Mesenchymal stem cell (in vitro differentiated cells and primary cell): Measurements from ENCODE around the gene SLC5A8.

Experiments
- DNase-seq: peaks from one replicate; pipeline ENCODE4 v3.0.0-alpha.2; 2013
- H2AFZ ChIP-seq: one replicate; pipeline ENCODE4 v1.6.1; 2013; ENCODE audit warnings: low read depth, mild to moderate bottlenecking, control low read depth, inconsistent platforms, low read length, moderate library complexity
- H2AK5ac ChIP-seq: 2 replicates; pipeline ENCODE4 v1.6.1; 2013; ENCODE audit warnings: low read length, moderate library complexity, mild to moderate bottlenecking, inconsistent platforms; ENCODE audit not compliant: severe bottlenecking
- H2BK120ac ChIP-seq: one replicate; pipeline ENCODE4 v1.6.1; 2013; ENCODE audit warnings: low read depth, mild to moderate bottlenecking, inconsistent platforms, low read length, moderate library complexity
- H2BK12ac ChIP-seq, 2 experiments: one replicate each; pipeline ENCODE4 v1.6.1; 2013; ENCODE audit warnings: inconsistent platforms in 2 of 2, low read length in 2 of 2, mild to moderate bottlenecking in 2 of 2, moderate library complexity in 2 of 2, control low read depth in 1 of 2
- H2BK15ac ChIP-seq: one replicate; pipeline ENCODE4 v1.6.1; 2013; ENCODE audit warnings: mild to moderate bottlenecking, low read depth, inconsistent platforms; ENCODE audit not compliant: poor library complexity, severe bottlenecking
- H2BK5ac ChIP-seq: 2 replicates; pipeline ENCODE4 v1.6.1; 2013; ENCODE audit warnings: low read depth, mild to moderate bottlenecking, low read length, control low read depth, inconsistent platforms; ENCODE audit not compliant: poor library complexity, severe bottlenecking
- H3K14ac ChIP-seq, 2 experiments: one replicate each; pipeline ENCODE4 v1.6.1; 2013; ENCODE audit warnings: inconsistent platforms in 2 of 2, low read length in 2 of 2, control low read depth in 1 of 2, mild to moderate bottlenecking in 1 of 2, moderate library complexity in 1 of 2
- H3K18ac ChIP-seq, 2 experiments: one replicate each; pipeline ENCODE4 v1.6.1; 2013; ENCODE audit warnings: inconsistent platforms in 2 of 2, low read length in 2 of 2, control low read depth in 1 of 2, low read depth in 1 of 2, mild to moderate bottlenecking in 1 of 2
- H3K23ac ChIP-seq, 2 experiments: one replicate each; pipeline ENCODE4 v1.6.1; 2013; ENCODE audit warnings: inconsistent platforms in 2 of 2, low read length in 2 of 2, mild to moderate bottlenecking in 2 of 2, moderate library complexity in 2 of 2, control low read depth in 1 of 2
- H3K27ac ChIP-seq: 2 replicates; pipeline ENCODE4 v1.5.1; 2013; ENCODE audit warnings: mild to moderate bottlenecking, moderate library complexity, low read length, control low read depth, inconsistent platforms; ENCODE audit not compliant: poor library complexity, severe bottlenecking
- H3K27me3 ChIP-seq, 2 experiments: 2 replicates each; pipeline versions ENCODE4 v1.6.1 to v1.7.0; 2013; ENCODE audit warnings: low read length in 2 of 2, mild to moderate bottlenecking in 2 of 2, moderate library complexity in 2 of 2, control low read depth in 1 of 2, inconsistent platforms in 1 of 2; ENCODE audit not compliant: control insufficient read depth in 1 of 2, insufficient read depth in 1 of 2
- H3K36me3 ChIP-seq, 2 experiments: 2 replicates each; pipeline versions ENCODE4 v1.6.1 to v1.7.0; 2013; ENCODE audit warnings: low read length in 2 of 2, control low read depth in 1 of 2, inconsistent platforms in 1 of 2, low read depth in 1 of 2, mild to moderate bottlenecking in 1 of 2; ENCODE audit not compliant: insufficient read depth in 2 of 2, control insufficient read depth in 1 of 2
- H3K4ac ChIP-seq, 2 experiments: one replicate each; pipeline ENCODE4 v1.6.1; 2013; ENCODE audit warnings: inconsistent platforms in 2 of 2, low read length in 2 of 2, mild to moderate bottlenecking in 2 of 2, moderate library complexity in 2 of 2, control low read depth in 1 of 2, low read depth in 1 of 2
- H3K4me1 ChIP-seq: 2 replicates; pipeline ENCODE4 v1.6.1; 2013; ENCODE audit warnings: low read depth, low read length, control low read depth; ENCODE audit not compliant: control insufficient read depth, insufficient read depth
- H3K4me2 ChIP-seq: 2 replicates; pipeline ENCODE4 v1.6.1; 2013; ENCODE audit warnings: low read length, mild to moderate bottlenecking, inconsistent platforms; ENCODE audit not compliant: poor library complexity, severe bottlenecking
- H3K4me3 ChIP-seq, 2 experiments: 2 replicates each; pipeline versions ENCODE4 v1.5.1 to v1.7.0; 2013; ENCODE audit warnings: low read length in 2 of 2, mild to moderate bottlenecking in 2 of 2, control low read depth in 1 of 2, low read depth in 1 of 2; ENCODE audit not compliant: insufficient read depth in 1 of 2
- H3K79me1 ChIP-seq: replicated peaks from 2 replicates; pipeline ENCODE4 v1.6.1; 2013; ENCODE audit warnings: mild to moderate bottlenecking, control low read depth, low read length, inconsistent platforms; ENCODE audit not compliant: poor library complexity, severe bottlenecking
- H3K9ac ChIP-seq: 2 replicates; pipeline ENCODE4 v1.7.0; 2013; ENCODE audit warnings: mild to moderate bottlenecking, low read length, moderate library complexity
- H3K9me3 ChIP-seq: 2 replicates; pipeline ENCODE4 v1.7.0; 2013; ENCODE audit warnings: mild to moderate bottlenecking, low read length; ENCODE audit not compliant: control insufficient read depth
- H4K8ac ChIP-seq: one replicate; pipeline ENCODE4 v1.6.1; 2013; ENCODE audit warnings: inconsistent platforms, mild to moderate bottlenecking, low read length, moderate library complexity
- H4K91ac ChIP-seq: one replicate; pipeline ENCODE4 v1.6.1; 2013; ENCODE audit warnings: mild to moderate bottlenecking, low read length, inconsistent platforms
- WGBS: methylation state at CpG from one replicate; pipeline ENCODE4 v1.1.7; 2013; ENCODE audit warnings: mixed read lengths; 5-methylcytosine and 5-hydroxymethylcytosine counted together

SLC5A8 gene

DNA sequence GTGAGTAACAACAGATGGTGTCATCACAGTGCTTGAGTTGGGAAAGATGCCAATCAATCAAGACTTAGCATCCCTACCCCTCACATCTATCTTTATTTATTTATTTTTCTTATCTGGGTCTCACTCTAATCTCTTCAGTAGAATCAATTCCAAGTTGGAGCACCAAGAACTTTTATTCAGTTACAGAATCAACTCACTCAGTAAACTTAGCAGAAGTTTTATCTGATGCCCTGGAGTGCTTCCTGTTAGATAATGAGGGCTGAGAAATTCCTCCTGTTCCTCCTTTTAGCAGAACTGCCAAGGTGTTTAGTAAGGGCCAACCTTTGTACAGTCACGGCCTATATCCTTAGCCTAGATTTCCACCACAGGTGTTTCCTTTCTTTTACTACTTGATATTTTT, 11.3 kb upstream of the SLC5A8 start:
- H2AK5ac ChIP-seq, result no peak overlapping the region
- H2BK15ac ChIP-seq, result no peak overlapping the region
- no peaks in the 10 kb centered on the region for H3K4me1 ChIP-seq
- H3K27me3 ChIP-seq, result no peaks in the 10 kb centered on the region
- H3K23ac ChIP-seq, result no peak overlapping the region
- H3K79me1 ChIP-seq, result no peaks in the 10 kb centered on the region
- H3K9ac ChIP-seq, result no peak overlapping the region
- no peak overlapping the region for H3K4me2 ChIP-seq
- no peak overlapping the region for H4K8ac ChIP-seq
- H2BK5ac ChIP-seq, result no peak overlapping the region
- H3K14ac ChIP-seq, result no peak overlapping the region
- H3K36me3 ChIP-seq, result no peaks in the 10 kb centered on the region
- H2BK120ac ChIP-seq, result no peak overlapping the region
- no peak overlapping the region for H3K4me3 ChIP-seq
- DNase-seq, result no peak
- no peak overlapping the region for H3K4ac ChIP-seq
- H2AFZ ChIP-seq, result no peak overlapping the region
- no peak overlapping the region for H3K18ac ChIP-seq
- no peak overlapping the region for H2BK12ac ChIP-seq
- H3K27ac ChIP-seq, result no peak overlapping the region
- no peaks in the 10 kb centered on the region for H3K9me3 ChIP-seq
- no peak overlapping the region for H4K91ac ChIP-seq
- 67% methylated on average over 1 of the region's 1 CpG for whole genome bisulfite sequencing

DNA sequence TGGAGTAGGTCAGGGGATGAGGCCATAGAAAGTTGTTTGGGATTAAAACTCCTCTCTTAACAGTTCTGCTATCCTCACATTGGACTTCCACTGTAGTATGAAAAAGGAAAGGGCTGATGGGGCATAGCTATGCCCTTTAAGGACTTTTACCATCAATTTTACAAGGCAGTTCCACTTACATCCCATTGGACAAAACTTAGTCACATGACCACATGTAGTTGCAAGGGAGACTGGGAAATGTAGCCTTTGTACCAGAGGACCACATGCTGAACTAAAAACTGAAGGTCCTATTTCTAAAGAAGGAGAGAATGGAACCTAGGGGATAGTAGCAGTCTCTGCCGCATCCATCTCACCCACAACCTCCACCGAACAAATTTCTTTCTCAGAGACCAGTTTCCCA, 6.8 kb upstream of the SLC5A8 start:
- H3K9ac ChIP-seq, result no peak overlapping the region
- H3K14ac ChIP-seq, result no peak overlapping the region
- H3K4me2 ChIP-seq, result no peak overlapping the region
- H2BK120ac ChIP-seq, result no peak overlapping the region
- peaks cover 0 to 2% of the 10 kb centered on the region in 2 experiments for H3K27me3 ChIP-seq
- no peak overlapping the region for H2BK12ac ChIP-seq
- WGBS, result 89% methylated on average over 2 of the region's 2 CpGs
- H3K18ac ChIP-seq, result no peak overlapping the region
- H4K91ac ChIP-seq, result no peak overlapping the region
- H2AK5ac ChIP-seq, result no peak overlapping the region
- no peak overlapping the region for H4K8ac ChIP-seq
- H3K4me3 ChIP-seq, result no peak overlapping the region
- no peaks in the 10 kb centered on the region for H3K4me1 ChIP-seq
- no peak overlapping the region for H3K4ac ChIP-seq
- H3K36me3 ChIP-seq, result no peaks in the 10 kb centered on the region
- no peak overlapping the region for H2BK5ac ChIP-seq
- no peak overlapping the region for H2AFZ ChIP-seq
- H3K23ac ChIP-seq, result no peak overlapping the region
- DNase-seq, result no peak
- no peak overlapping the region for H2BK15ac ChIP-seq
- H3K79me1 ChIP-seq, result no peaks in the 10 kb centered on the region
- no peak overlapping the region for H3K27ac ChIP-seq
- peaks cover 8% of the 10 kb centered on the region for H3K9me3 ChIP-seq

DNA sequence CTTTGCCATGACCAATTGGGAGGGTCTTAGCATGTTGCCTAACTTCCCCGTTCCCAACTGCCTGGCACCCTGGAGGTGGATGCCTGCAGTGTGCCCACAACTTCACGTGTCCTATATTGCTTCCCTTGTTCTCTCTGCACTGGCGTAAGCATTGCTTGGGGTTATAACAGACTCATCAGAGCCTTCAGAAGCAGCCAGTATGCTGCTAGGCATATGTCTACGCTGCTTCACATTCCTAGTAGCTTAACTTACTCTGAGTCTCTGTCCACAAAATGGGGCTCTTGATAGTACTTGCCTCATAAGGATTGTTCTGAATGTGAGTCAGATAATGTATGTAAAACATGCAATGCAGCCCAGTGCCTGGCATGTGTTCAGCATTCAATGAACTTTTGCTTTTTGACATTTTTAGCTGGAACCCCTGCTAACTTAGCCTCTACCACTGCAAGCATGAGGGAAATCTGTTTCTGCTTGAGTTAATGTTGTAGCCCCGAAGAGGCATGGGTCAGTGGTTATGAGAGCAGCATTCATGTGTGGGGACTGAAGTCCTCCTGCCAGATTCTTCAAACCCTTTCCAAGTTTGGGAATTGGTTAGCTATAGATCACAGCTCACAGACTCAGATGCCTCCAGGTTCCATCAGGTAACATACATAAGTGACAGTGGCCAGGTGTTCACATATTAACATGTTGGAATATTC, 2.8 kb downstream of the SLC5A8 start:
- H2AK5ac ChIP-seq, result no peak overlapping the region
- H3K23ac ChIP-seq, result no peak overlapping the region
- H3K18ac ChIP-seq, result no peak overlapping the region
- H2BK15ac ChIP-seq, result no peak overlapping the region
- no peak overlapping the region for H3K4me3 ChIP-seq
- peaks cover 5% of the 10 kb centered on the region for H3K4me1 ChIP-seq
- WGBS, result 83% methylated on average over 4 of the region's 5 CpGs
- H4K8ac ChIP-seq, result no peak overlapping the region
- H3K27me3 ChIP-seq, result peaks cover 33 to 43% of the 10 kb centered on the region in 2 experiments
- no peak overlapping the region for H2BK12ac ChIP-seq
- no peak overlapping the region for H2BK120ac ChIP-seq
- H2BK5ac ChIP-seq, result no peak overlapping the region
- no peaks in the 10 kb centered on the region for H3K79me1 ChIP-seq
- no peak overlapping the region for H3K9ac ChIP-seq
- no peaks in the 10 kb centered on the region for H3K36me3 ChIP-seq
- H3K27ac ChIP-seq, result no peak overlapping the region
- no peak overlapping the region for H2AFZ ChIP-seq
- no peak overlapping the region for H3K4me2 ChIP-seq
- no peaks in the 10 kb centered on the region for H3K9me3 ChIP-seq
- no peak overlapping the region for H4K91ac ChIP-seq
- H3K14ac ChIP-seq, result no peak overlapping the region
- DNase-seq, result no peak
- no peak overlapping the region for H3K4ac ChIP-seq

DNA sequence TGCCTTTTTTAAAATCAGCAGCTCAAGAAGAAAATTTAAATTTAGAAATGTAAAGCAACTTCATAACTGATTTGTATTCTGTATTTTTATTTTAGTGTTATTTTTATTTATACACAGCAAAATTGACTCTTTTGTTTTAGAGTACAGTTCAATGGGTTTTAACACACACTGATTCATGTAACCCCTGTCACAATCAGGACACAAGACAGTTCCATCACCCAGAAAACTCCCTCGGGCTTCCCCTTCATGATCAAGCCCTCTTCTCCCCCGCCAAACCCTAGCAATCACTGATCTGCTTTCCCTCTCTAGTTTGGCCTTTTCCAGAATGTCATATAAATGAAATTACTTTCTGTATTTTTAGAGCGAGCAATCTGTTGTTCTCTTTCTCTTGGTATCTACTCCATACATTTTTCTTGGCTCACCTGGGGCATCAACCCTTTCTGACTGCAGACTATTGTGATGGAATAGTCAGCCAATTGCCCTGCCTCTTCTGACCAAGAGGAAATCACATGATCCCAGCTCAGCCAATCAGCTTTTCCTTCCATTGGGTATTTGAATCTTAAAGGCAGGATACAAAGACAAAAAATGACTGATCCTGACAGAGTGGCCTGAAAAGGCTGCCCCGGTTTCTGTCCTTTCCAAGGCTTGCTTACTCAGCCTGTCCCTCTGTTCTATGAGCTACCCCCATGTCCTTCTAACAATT, 5.3 kb downstream of the SLC5A8 start:
- H2AFZ ChIP-seq, result no peak overlapping the region
- no peak overlapping the region for H4K91ac ChIP-seq

More for the DNA sequence above, 5.3 kb downstream of the SLC5A8 start:
- Histone ChIP-seq H3K4me3 (no peak overlapping the region), H2BK12ac (no peak overlapping the region), H2BK120ac (no peak overlapping the region), H3K18ac (no peak overlapping the region), H3K9ac (no peak overlapping the region), H2AK5ac (no peak overlapping the region), H3K27ac (no peak overlapping the region), H4K8ac (no peak overlapping the region), H3K14ac (no peak overlapping the region), H3K4me2 (no peak overlapping the region), H3K27me3 (peaks cover 22 to 27% of the 10 kb centered on the region in 2 experiments), H3K4ac (no peak overlapping the region), H3K36me3 (no peaks in the 10 kb centered on the region), H2BK5ac (no peak overlapping the region), H3K23ac (no peak overlapping the region), H3K79me1 (no peaks in the 10 kb centered on the region), H3K9me3 (no peaks in the 10 kb centered on the region), H3K4me1 (peaks cover 3% of the 10 kb centered on the region), H2BK15ac (no peak overlapping the region)
- no peak for DNase-seq
- 70% methylated on average over 4 of the region's 4 CpGs for WGBS
